T-helper 2 cell treated with Interferon-gamma antibody and Interleukin-4, amounts not matched to agents 100 ng/mL and 5 ng/mL, for 36 hours (primary cell): ENCODE data around the gene AHRR. TPM values are rescaled to one million over a fixed set of nuclear protein-coding genes. Genes with fewer than 3 reads are reported as not detected.
"Not testable (repeated sequence)": the region's sequence is repeated elsewhere in the genome, so short reads cannot be mapped to it uniquely, and the experiment has no call there.

Experiments
- intact Hi-C: fragments of 100-400 bp; cut with micrococcal nuclease; formaldehyde crosslinking; loops from one replicate; pipeline ENCODE4 v1.15.1; 2023
- total RNA-seq: library from RNA; stranded (reverse); gene quantifications from 2 replicates; pipeline ENCODE4 v1.2.3, GENCODE V29; 2022

The AHRR gene
- total RNA-seq, 1 donor from 2014 or later = 39.4 TPM

GRCh38 chr5:375921-376798, 54.6 kb downstream of the AHRR start:
- intact Hi-C loops = loop anchor here (5.0 kb wide), 1 partner anchor 44 kb away; no protein-coding TSS in a partner anchor

GRCh38 chr5:376799-377325, 55.3 kb downstream of the AHRR start:
- intact Hi-C loops = loop anchor here (5.0 kb wide), 1 partner anchor 45 kb away; no protein-coding TSS in a partner anchor

GRCh38 chr5:377326-377981, 55.9 kb downstream of the AHRR start:
- intact Hi-C loops = loop anchor here (5.0 kb wide), 1 partner anchor 45 kb away; no protein-coding TSS in a partner anchor

- intact Hi-C loops = loop anchor here (5.0 kb wide), 1 partner anchor 46 kb away; no protein-coding TSS in a partner anchor
Observed at GRCh38 chr5:378301-378891, 56.9 kb downstream of the AHRR start.

- intact Hi-C loops = loop anchor here (5.0 kb wide), 1 partner anchor 47 kb away; no protein-coding TSS in a partner anchor
Observed at GRCh38 chr5:378976-379742, 57.6 kb downstream of the AHRR start.

- intact Hi-C loops = no loop called here
Observed at GRCh38 chr5:380701-381309, 59.3 kb downstream of the AHRR start.

- intact Hi-C loops = no loop called here
Observed at GRCh38 chr5:383066-383465, 61.6 kb downstream of the AHRR start.

- intact Hi-C loops = no loop called here
Observed at GRCh38 chr5:383621-384020, 62.1 kb downstream of the AHRR start.

GRCh38 chr5:384576-384975, 63.1 kb downstream of the AHRR start:
- intact Hi-C loops = not testable (repeated sequence)

GRCh38 chr5:385321-385720, 63.8 kb downstream of the AHRR start:
- intact Hi-C loops = no loop called here

GRCh38 chr5:386432-387341, 65.2 kb downstream of the AHRR start:
- intact Hi-C loops = no loop called here

GRCh38 chr5:387491-388265, 66.2 kb downstream of the AHRR start:
- intact Hi-C loops = no loop called here

GRCh38 chr5:388266-389196, 67.0 kb downstream of the AHRR start:
- intact Hi-C loops = no loop called here

- intact Hi-C loops = no loop called here
Observed at GRCh38 chr5:389197-389821, 67.8 kb downstream of the AHRR start.

GRCh38 chr5:389891-390622, 68.5 kb downstream of the AHRR start:
- intact Hi-C loops = no loop called here
